Measurements from ENCODE around the gene CACNB3. TPM values are rescaled to one million over a fixed set of nuclear protein-coding genes. Genes with fewer than 3 reads are reported as not detected.

The CACNB3 gene
- total and polyA plus RNA-seq, 2 of the 13 experiments (the other 11 are each of a cell fraction or from before 2014, with no cell fraction given) = 0.29 to 0.54 TPM

DNA sequence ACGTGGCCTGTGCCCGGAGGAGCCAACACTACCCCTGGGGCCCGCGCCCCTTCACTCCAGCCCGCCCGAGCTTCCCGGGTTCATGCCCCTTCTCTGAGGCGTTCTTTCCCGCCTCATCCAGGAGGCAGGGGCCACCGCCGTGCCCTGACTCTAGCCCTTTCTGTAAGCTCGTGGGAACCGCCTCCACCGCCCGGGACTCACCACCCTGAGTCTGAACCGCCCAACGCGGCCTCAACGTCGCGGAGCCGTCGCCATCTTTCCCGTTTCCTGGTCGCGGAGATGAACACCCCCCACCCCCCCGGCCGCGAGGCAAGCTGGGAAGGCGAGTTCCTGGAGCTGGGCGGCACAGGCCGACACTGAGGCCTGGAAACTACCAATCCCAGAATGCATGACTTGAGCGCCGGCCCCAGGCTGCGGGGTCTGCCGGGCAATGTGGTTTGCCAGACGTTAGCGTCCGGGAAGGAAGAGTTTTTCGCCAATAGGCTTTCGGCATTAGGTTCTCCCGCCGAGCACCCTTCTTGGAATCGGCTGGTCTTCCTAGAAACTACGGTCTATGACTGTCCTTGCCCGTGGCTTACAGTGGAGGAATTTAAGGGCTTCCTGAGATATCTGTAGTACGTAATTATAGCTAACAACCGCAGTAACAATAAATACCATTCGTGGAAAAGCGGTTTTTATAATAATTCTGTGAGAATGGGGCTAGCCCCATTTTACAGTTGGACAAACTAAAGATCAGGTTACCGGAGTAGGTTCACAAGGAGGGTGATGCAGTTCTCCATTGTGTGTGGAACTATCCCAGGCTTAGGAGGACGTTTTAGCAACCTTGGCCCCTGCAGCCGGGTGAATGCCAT is 33.8 kb downstream of the CACNB3 start, which contains the start of gene DDX23 (continued):
- TF ChIP-seq, protein P1, sequence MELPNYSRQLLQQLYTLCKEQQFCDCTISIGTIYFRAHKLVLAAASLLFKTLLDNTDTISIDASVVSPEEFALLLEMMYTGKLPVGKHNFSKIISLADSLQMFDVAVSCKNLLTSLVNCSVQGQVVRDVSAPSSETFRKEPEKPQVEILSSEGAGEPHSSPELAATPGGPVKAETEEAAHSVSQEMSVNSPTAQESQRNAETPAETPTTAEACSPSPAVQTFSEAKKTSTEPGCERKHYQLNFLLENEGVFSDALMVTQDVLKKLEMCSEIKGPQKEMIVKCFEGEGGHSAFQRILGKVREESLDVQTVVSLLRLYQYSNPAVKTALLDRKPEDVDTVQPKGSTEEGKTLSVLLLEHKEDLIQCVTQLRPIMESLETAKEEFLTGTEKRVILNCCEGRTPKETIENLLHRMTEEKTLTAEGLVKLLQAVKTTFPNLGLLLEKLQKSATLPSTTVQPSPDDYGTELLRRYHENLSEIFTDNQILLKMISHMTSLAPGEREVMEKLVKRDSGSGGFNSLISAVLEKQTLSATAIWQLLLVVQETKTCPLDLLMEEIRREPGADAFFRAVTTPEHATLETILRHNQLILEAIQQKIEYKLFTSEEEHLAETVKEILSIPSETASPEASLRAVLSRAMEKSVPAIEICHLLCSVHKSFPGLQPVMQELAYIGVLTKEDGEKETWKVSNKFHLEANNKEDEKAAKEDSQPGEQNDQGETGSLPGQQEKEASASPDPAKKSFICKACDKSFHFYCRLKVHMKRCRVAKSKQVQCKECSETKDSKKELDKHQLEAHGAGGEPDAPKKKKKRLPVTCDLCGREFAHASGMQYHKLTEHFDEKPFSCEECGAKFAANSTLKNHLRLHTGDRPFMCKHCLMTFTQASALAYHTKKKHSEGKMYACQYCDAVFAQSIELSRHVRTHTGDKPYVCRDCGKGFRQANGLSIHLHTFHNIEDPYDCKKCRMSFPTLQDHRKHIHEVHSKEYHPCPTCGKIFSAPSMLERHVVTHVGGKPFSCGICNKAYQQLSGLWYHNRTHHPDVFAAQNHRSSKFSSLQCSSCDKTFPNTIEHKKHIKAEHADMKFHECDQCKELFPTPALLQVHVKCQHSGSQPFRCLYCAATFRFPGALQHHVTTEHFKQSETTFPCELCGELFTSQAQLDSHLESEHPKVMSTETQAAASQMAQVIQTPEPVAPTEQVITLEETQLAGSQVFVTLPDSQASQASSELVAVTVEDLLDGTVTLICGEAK (IDR thresholded peaks at IDR 0.05) = no peak
- TF ChIP-seq, protein P1 (CRISPR knock-in tag; IDR thresholded peaks at IDR 0.05) = peak; percentile 60
- TF ChIP-seq ZNF569 (CRISPR knock-in tag; IDR thresholded peaks at IDR 0.05; ENCODE audit: borderline replicate concordance) = no peak
- TF ChIP-seq ZBTB8A (CRISPR knock-in tag; IDR thresholded peaks at IDR 0.05; ENCODE audit: borderline replicate concordance, low read depth) = no peak
- 0 out of 2 replicates have a peak, but pooled peaks have one; percentile 64 for TF ChIP-seq HNRNPL (IDR thresholded peaks at IDR 0.05; ENCODE audit: low read depth, low read length)
- peak; percentile 72; the same call in 1 of the 2 replicates for TF ChIP-seq ZNF879 (CRISPR knock-in tag; IDR thresholded peaks at IDR 0.05)
- TF ChIP-seq, protein P2, sequence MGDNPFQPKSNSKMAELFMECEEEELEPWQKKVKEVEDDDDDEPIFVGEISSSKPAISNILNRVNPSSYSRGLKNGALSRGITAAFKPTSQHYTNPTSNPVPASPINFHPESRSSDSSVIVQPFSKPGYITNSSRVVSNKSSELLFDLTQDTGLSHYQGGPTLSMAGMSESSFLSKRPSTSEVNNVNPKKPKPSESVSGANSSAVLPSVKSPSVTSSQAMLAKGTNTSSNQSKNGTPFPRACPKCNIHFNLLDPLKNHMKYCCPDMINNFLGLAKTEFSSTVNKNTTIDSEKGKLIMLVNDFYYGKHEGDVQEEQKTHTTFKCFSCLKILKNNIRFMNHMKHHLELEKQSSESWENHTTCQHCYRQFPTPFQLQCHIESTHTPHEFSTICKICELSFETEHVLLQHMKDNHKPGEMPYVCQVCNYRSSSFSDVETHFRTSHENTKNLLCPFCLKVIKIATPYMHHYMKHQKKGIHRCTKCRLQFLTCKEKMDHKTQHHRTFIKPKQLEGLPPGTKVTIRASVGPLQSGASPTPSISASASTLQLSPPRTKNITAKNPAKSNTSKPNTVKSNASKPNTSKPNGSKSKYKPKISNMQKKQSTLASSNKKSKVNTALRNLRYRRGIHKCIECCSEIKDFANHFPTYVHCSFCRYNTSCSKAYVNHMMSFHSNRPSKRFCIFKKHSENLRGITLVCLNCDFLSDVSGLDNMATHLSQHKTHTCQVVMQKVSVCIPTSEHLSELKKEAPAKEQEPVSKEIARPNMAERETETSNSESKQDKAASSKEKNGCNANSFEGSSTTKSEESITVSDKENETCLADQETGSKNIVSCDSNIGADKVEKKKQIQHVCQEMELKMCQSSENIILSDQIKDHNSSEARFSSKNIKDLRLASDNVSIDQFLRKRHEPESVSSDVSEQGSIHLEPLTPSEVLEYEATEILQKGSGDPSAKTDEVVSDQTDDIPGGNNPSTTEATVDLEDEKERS (CRISPR knock-in tag; IDR thresholded peaks at IDR 0.05) = no peak
- TF ChIP-seq SIN3A (IDR thresholded peaks at IDR 0.05; ENCODE audit: borderline replicate concordance, low read depth, low read length) = no peak
- TF ChIP-seq DNMT3B (CRISPR knock-in tag; conservative IDR thresholded peaks at IDR 0.05) = peak; percentile 80; the same call in 1 of the 2 replicates
- TF ChIP-seq, protein P3, sequence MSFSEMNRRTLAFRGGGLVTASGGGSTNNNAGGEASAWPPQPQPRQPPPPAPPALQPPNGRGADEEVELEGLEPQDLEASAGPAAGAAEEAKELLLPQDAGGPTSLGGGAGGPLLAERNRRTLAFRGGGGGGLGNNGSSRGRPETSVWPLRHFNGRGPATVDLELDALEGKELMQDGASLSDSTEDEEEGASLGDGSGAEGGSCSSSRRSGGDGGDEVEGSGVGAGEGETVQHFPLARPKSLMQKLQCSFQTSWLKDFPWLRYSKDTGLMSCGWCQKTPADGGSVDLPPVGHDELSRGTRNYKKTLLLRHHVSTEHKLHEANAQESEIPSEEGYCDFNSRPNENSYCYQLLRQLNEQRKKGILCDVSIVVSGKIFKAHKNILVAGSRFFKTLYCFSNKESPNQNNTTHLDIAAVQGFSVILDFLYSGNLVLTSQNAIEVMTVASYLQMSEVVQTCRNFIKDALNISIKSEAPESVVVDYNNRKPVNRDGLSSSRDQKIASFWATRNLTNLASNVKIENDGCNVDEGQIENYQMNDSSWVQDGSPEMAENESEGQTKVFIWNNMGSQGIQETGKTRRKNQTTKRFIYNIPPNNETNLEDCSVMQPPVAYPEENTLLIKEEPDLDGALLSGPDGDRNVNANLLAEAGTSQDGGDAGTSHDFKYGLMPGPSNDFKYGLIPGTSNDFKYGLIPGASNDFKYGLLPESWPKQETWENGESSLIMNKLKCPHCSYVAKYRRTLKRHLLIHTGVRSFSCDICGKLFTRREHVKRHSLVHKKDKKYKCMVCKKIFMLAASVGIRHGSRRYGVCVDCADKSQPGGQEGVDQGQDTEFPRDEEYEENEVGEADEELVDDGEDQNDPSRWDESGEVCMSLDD (CRISPR knock-in tag; IDR thresholded peaks at IDR 0.05; ENCODE audit: borderline replicate concordance) = no peak; the same call in 1 of the 2 replicates
- 0 out of 2 replicates have a peak, but pooled peaks have one; percentile 73 for TF ChIP-seq ZFP62 (CRISPR knock-in tag; IDR thresholded peaks at IDR 0.05)
- TF ChIP-seq U2AF2 (IDR thresholded peaks at IDR 0.05; ENCODE audit: low read depth, low read length) = no peak
- TF ChIP-seq ZKSCAN1 (IDR thresholded peaks at IDR 0.05; ENCODE audit: low read length) = no peak
- no peak for TF ChIP-seq TRIM24 (CRISPR knock-in tag; IDR thresholded peaks at IDR 0.05)
